ENCODE results near the gene DPPA5. TPM values are rescaled to one million over a fixed set of nuclear protein-coding genes. Genes with fewer than 3 reads are reported as not detected.

DPPA5 gene
- total RNA-seq, 1 experiment from 2014 or later: 1.2 TPM

GRCh38 chr6:73394577-73395354 lies 40.7 kb upstream of the DPPA5 start, which contains the start of gene DDX43:
DDX43 (plus strand) TSS chr6:73394828; CDS start chr6:73394906, 78 bp downstream.
- no CpG with 5 or more reads among the region's 54 CpGs for WGBS (ENCODE audit: extremely low coverage, insufficient read length, low lambda C conversion rate)
- peak within 1 kb of the TSS; percentile 62 for H3K18ac ChIP-seq (ENCODE audit: insufficient read length, low read depth, low read length)
- no peak within 1 kb of the TSS for H4K91ac ChIP-seq (ENCODE audit: insufficient read length, low read depth, low read length)
- H3K4me1 ChIP-seq (ENCODE audit: insufficient read depth, low read length): no peaks in the 10 kb centered on the region
- H3K56ac ChIP-seq (ENCODE audit: insufficient read length, low read depth, low read length): no peak within 1 kb of the TSS
- H2BK120ac ChIP-seq (ENCODE audit: low read depth, low read length, poor library complexity, severe bottlenecking): no peak within 1 kb of the TSS
- peak; percentile 65 for DNase-seq
- H4K20me1 ChIP-seq (ENCODE audit: control insufficient read depth, insufficient read depth, insufficient read length): no peaks in the 10 kb centered on the region
- no peaks in the 10 kb centered on the region for H3K23me2 ChIP-seq (ENCODE audit: insufficient read length, low read depth, low read length, poor library complexity, severe bottlenecking)
- H3K4ac ChIP-seq (ENCODE audit: low read depth, low read length): no peak within 1 kb of the TSS
- peak within 1 kb of the TSS; percentile 82 for H2BK15ac ChIP-seq (ENCODE audit: low read depth, low read length)
- H3K9ac ChIP-seq (ENCODE audit: extremely low read depth, insufficient read length, low read length): no peak within 1 kb of the TSS
- Mint-ChIP-seq H3K9me3 (peaks cover 3% of the 10 kb centered on the region in 2 experiments; a peak in 4 of 5 replicates), H3K36me3 (ENCODE audit: insufficient read depth in 1 of 3, low read depth in 3 of 3) (no peaks in the 10 kb centered on the region; a peak in 2 of 7 replicates), H3K4me1 (peaks cover 3 to 7% of the 10 kb centered on the region in 2 experiments; a peak in 3 of 4 replicates), H3K27ac (no peak within 1 kb of the TSS; a peak in 2 of 7 replicates), H3K4me3 (peak within 1 kb of the TSS in 1 of 2 experiments; percentile 51; a peak in 1 of 5 replicates), H3K27me3 (ENCODE audit: low read depth) (peaks cover 3% of the 10 kb centered on the region)
- TF ChIP-seq, protein P1, sequence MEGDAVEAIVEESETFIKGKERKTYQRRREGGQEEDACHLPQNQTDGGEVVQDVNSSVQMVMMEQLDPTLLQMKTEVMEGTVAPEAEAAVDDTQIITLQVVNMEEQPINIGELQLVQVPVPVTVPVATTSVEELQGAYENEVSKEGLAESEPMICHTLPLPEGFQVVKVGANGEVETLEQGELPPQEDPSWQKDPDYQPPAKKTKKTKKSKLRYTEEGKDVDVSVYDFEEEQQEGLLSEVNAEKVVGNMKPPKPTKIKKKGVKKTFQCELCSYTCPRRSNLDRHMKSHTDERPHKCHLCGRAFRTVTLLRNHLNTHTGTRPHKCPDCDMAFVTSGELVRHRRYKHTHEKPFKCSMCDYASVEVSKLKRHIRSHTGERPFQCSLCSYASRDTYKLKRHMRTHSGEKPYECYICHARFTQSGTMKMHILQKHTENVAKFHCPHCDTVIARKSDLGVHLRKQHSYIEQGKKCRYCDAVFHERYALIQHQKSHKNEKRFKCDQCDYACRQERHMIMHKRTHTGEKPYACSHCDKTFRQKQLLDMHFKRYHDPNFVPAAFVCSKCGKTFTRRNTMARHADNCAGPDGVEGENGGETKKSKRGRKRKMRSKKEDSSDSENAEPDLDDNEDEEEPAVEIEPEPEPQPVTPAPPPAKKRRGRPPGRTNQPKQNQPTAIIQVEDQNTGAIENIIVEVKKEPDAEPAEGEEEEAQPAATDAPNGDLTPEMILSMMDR (conservative IDR thresholded peaks at IDR 0.05): no peak
- no peak within 1 kb of the TSS for H3K4me2 ChIP-seq (ENCODE audit: insufficient read depth, insufficient read length, low read length)
- no peak within 1 kb of the TSS for H2AK5ac ChIP-seq (ENCODE audit: insufficient read length, low read length)
- no peak within 1 kb of the TSS for H2BK20ac ChIP-seq (ENCODE audit: low read depth, low read length, poor library complexity, severe bottlenecking)
- no peak within 1 kb of the TSS for H4K5ac ChIP-seq (ENCODE audit: insufficient read length, low read depth, low read length)
- no peak within 1 kb of the TSS for H2BK12ac ChIP-seq (ENCODE audit: insufficient read length, low read depth, low read length)
- H3K27me3 ChIP-seq (ENCODE audit: insufficient read depth, low read length): no peaks in the 10 kb centered on the region
- no peaks in the 10 kb centered on the region for H3K79me1 ChIP-seq (ENCODE audit: insufficient read depth, low read depth, low read length, poor library complexity, severe bottlenecking)
- H4K8ac ChIP-seq (replicated peaks; ENCODE audit: insufficient read length, low read depth, low read length): no peak within 1 kb of the TSS
- H3K14ac ChIP-seq (ENCODE audit: insufficient read depth, low read length): peak within 1 kb of the TSS; percentile 5; the same call in 1 of the 2 replicates
- H3K23ac ChIP-seq (ENCODE audit: insufficient read length, low read depth, low read length): no peak within 1 kb of the TSS
- H3K27ac ChIP-seq (ENCODE audit: insufficient read length, low read depth, low read length): no peak within 1 kb of the TSS
- no peak within 1 kb of the TSS for H2BK5ac ChIP-seq (ENCODE audit: insufficient read length, low read length)
- H2AFZ ChIP-seq (ENCODE audit: low read length): no peak within 1 kb of the TSS
- no peaks in the 10 kb centered on the region for H3K79me2 ChIP-seq (ENCODE audit: insufficient read depth, low read length)
- H3T11ph ChIP-seq (ENCODE audit: low read length): no peak within 1 kb of the TSS
- no peaks in the 10 kb centered on the region for H3K9me3 ChIP-seq (ENCODE audit: control insufficient read depth, low read depth, low read length)
